ENCODE measurements around the gene HLTF. TPM values are rescaled to one million over a fixed set of nuclear protein-coding genes. Genes with fewer than 3 reads are reported as not detected.

The HLTF gene, protein sequence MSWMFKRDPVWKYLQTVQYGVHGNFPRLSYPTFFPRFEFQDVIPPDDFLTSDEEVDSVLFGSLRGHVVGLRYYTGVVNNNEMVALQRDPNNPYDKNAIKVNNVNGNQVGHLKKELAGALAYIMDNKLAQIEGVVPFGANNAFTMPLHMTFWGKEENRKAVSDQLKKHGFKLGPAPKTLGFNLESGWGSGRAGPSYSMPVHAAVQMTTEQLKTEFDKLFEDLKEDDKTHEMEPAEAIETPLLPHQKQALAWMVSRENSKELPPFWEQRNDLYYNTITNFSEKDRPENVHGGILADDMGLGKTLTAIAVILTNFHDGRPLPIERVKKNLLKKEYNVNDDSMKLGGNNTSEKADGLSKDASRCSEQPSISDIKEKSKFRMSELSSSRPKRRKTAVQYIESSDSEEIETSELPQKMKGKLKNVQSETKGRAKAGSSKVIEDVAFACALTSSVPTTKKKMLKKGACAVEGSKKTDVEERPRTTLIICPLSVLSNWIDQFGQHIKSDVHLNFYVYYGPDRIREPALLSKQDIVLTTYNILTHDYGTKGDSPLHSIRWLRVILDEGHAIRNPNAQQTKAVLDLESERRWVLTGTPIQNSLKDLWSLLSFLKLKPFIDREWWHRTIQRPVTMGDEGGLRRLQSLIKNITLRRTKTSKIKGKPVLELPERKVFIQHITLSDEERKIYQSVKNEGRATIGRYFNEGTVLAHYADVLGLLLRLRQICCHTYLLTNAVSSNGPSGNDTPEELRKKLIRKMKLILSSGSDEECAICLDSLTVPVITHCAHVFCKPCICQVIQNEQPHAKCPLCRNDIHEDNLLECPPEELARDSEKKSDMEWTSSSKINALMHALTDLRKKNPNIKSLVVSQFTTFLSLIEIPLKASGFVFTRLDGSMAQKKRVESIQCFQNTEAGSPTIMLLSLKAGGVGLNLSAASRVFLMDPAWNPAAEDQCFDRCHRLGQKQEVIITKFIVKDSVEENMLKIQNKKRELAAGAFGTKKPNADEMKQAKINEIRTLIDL
- 10 to 100 TPM; 31.3 to 37.7 TPM for total RNA-seq

DNA sequence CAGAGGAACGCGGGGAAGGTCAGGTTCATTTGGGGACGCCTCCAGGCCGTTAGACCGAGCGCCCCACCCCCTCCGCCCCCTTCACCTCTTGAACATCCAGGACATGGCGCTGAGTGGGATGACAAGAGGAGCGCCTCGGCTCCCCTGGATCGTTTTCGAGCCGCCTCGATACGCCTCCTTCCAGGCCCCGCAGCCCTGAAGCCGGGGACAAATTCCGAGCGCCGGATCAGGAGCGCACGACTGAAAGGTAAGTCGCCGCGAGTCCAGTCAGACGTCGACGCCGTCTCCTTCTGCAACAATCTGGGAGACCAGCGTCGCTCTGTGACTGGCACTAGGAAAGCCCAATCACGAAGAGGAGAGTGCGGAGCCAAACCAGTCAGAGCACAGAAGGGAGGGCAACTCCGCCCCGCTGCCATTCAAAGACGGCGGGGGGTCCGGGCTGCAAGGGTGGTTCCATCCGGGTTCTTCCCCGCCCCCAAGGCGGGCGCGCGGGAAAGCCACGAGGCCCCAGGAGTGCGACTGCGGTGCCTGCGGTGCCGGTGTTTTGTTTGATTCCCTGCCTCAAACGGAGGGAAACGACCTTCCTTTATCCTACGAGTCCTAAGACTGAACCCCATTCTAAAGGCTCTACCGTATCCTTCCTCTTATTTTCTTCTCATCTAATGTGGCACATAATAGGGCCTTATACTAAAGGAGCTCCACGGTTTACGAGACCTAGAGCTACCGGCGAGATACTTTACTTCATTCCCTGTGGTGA is at the start of gene HLTF:
TSS of gene HLTF (minus strand) at position 302 of the 757 bp plus-strand sequence. CDS start at position 105, 197 bp downstream.
- peak; percentile 96 for DNase-seq
- Mint-ChIP-seq H3K4me1 (peaks cover 32% of the 10 kb centered on the region), H3K27me3 (no peaks in the 10 kb centered on the region), H3K27ac (peak within 1 kb of the TSS; percentile 84), H3K4me3 (peak within 1 kb of the TSS; percentile 94), H3K36me3 (peaks cover 16% of the 10 kb centered on the region), H3K9me3 (ENCODE audit: low read depth) (no peaks in the 10 kb centered on the region)
- ATAC-seq, result peak; percentile 99
- CTCF ChIA-PET, result interaction anchor here (1.2 kb wide), 1 partner anchor 37 kb away, joined by 4 read pairs; no protein-coding TSS in a partner anchor

DNA sequence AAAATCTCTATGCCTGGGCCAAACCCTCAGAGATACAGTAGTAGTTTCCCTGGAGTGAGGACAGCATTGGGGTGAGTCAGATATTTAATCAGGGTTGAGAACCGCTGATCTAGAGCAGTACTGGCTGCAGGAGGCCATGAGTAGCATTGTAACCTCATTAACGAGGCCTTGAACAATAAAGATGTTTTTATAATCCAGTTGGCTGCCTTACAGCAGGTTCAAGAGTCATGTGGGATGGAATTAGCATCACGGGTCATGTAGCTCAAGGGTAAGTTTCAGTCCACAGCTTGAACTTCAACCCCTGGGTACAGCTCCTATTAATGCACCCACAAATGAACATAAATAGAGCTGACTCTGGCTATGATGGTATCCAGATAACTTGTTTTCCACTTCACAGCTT is 48.2 kb upstream of the HLTF start:
- CTCF ChIA-PET, result interaction anchor here (1.0 kb wide), 1 partner anchor 15 kb away, joined by 5 read pairs; no protein-coding TSS in a partner anchor
- DNase-seq, result no peak
- no peaks in the 10 kb centered on the region for H3K27me3 Mint-ChIP-seq
- H3K27ac Mint-ChIP-seq, result no peak overlapping the region
- peaks cover 25% of the 10 kb centered on the region for H3K4me1 Mint-ChIP-seq
- no peaks in the 10 kb centered on the region for H3K9me3 Mint-ChIP-seq (ENCODE audit: low read depth)
- no peak overlapping the region for H3K4me3 Mint-ChIP-seq
- ATAC-seq, result no peak
- peaks cover 21% of the 10 kb centered on the region for H3K36me3 Mint-ChIP-seq

DNA sequence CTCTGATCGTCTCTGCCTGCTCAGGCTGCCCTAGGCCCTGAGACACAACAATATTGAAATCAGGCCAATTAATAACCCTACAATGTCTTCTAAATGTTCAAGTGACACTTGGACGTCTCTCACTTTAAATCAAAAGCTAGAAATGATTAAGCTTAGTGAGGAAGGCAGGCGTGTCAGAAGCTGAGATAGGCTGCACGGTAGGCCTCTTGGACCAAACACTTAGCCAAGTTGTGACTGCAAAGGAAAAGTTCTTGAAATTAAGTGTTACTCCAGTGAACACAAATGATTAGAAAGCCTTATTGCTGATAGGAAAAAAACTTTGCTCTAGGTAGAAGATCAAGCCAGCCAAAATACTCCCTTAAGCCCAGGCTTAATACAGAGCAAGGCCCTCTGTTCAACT is 45.3 kb upstream of the HLTF start:
- CTCF ChIA-PET, result interaction anchor here (0.7 to 1.2 kb wide), 3 partner anchors 8 to 176 kb away, joined by 3 to 5 read pairs (median 3); no protein-coding TSS in a partner anchor
- ATAC-seq (no peak), DNase-seq (no peak)
- peak overlapping the region; percentile 87 for H3K4me3 Mint-ChIP-seq
- H3K36me3 Mint-ChIP-seq, result peaks cover 21% of the 10 kb centered on the region
- peak overlapping the region; percentile 61 for H3K27ac Mint-ChIP-seq
- H3K4me1 Mint-ChIP-seq, result peaks cover 33% of the 10 kb centered on the region
- H3K27me3 Mint-ChIP-seq, result peaks cover 9% of the 10 kb centered on the region
- no peaks in the 10 kb centered on the region for H3K9me3 Mint-ChIP-seq (ENCODE audit: low read depth)

GRCh38 chr3:149129326-149130205 is 43.2 kb upstream of the HLTF start, which contains the start of gene HPS3:
Gene HPS3 (plus strand): TSS chr3:149129638. CDS start chr3:149129724, 86 bp downstream.
- peak; percentile 93 for ATAC-seq
- Mint-ChIP-seq H3K4me3 (peak within 1 kb of the TSS; percentile 87), H3K4me1 (peaks cover 33% of the 10 kb centered on the region), H3K36me3 (peaks cover 16% of the 10 kb centered on the region), H3K27me3 (peaks cover 14% of the 10 kb centered on the region), H3K27ac (peak within 1 kb of the TSS; percentile 85), H3K9me3 (ENCODE audit: low read depth) (no peaks in the 10 kb centered on the region)
- DNase-seq, result peak; percentile 91
- CTCF ChIA-PET, result interaction anchor here (0.7 to 4.1 kb wide), 17 partner anchors 9 to 174 kb away, joined by 3 to 32 read pairs (median 4); no protein-coding TSS in a partner anchor

GRCh38 chr3:149128821-149129220 is 42.5 kb upstream of the HLTF start:
- Mint-ChIP-seq H3K9me3 (ENCODE audit: low read depth) (no peaks in the 10 kb centered on the region), H3K4me3 (peak overlapping the region; percentile 87), H3K4me1 (peaks cover 33% of the 10 kb centered on the region), H3K27me3 (peaks cover 14% of the 10 kb centered on the region), H3K36me3 (peaks cover 11% of the 10 kb centered on the region), H3K27ac (peak overlapping the region; percentile 85)
- CTCF ChIA-PET, result interaction anchor here (0.7 to 4.1 kb wide), 9 partner anchors 9 to 173 kb away, joined by 3 to 32 read pairs (median 4); no protein-coding TSS in a partner anchor
- ATAC-seq (no peak), DNase-seq (no peak)

- Mint-ChIP-seq H3K4me1 (peaks cover 5% of the 10 kb centered on the region), H3K27me3 (peaks cover 9% of the 10 kb centered on the region), H3K36me3 (no peaks in the 10 kb centered on the region), H3K27ac (no peak overlapping the region), H3K4me3 (no peak overlapping the region), H3K9me3 (ENCODE audit: low read depth) (no peaks in the 10 kb centered on the region)
- no peak for ATAC-seq
- DNase-seq, result no peak
- CTCF ChIA-PET, result interaction anchor here (0.7 to 6.0 kb wide), 5 partner anchors 9 to 166 kb away, joined by 3 to 113 read pairs (median 4); partner anchors contain the start of gene HLTF
Observed at GRCh38 chr3:149122721-149123578, 36.6 kb upstream of the HLTF start.

- Mint-ChIP-seq H3K4me3 (no peak overlapping the region), H3K9me3 (ENCODE audit: low read depth) (no peaks in the 10 kb centered on the region), H3K27me3 (peaks cover 2% of the 10 kb centered on the region), H3K4me1 (peaks cover 5% of the 10 kb centered on the region), H3K27ac (no peak overlapping the region), H3K36me3 (no peaks in the 10 kb centered on the region)
- no peak for DNase-seq
- ATAC-seq, result peak; percentile 83
- CTCF ChIA-PET, result interaction anchor here (0.6 to 6.0 kb wide), 31 partner anchors 9 to 370 kb away, joined by 3 to 113 read pairs (median 4); partner anchors contain the start of gene HPS3
Observed at GRCh38 chr3:149120051-149120972, 34.0 kb upstream of the HLTF start.

- Mint-ChIP-seq H3K27me3 (no peaks in the 10 kb centered on the region), H3K4me3 (no peak overlapping the region), H3K36me3 (no peaks in the 10 kb centered on the region), H3K9me3 (ENCODE audit: low read depth) (no peaks in the 10 kb centered on the region), H3K4me1 (peaks cover 5% of the 10 kb centered on the region), H3K27ac (no peak overlapping the region)
- CTCF ChIA-PET, result interaction anchor here (0.7 to 6.0 kb wide), 19 partner anchors 9 to 371 kb away, joined by 3 to 113 read pairs (median 5); partner anchors contain the start of gene HPS3
- DNase-seq, result no peak
- ATAC-seq, result no peak
Observed at GRCh38 chr3:149119466-149119865, 33.1 kb upstream of the HLTF start.

DNA sequence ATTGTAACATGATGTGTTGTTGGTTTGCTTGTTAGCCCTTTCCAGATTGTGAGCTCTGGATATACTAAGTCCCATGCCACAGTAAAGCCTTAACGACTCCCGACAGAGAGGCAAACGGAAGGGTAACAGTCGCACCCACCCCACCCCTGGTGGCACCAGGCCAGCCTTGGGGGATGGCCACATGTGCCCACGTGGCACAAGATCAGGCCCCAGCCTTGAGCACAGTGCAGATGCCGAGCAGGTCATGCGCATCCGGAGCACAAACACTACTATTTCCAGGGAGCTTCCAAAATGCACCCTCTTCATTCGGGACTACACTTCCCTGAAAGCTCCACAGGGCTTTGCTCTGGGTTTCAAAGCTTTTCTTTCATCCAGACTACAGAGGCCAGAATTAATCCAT is 32.4 kb upstream of the HLTF start:
- H3K27me3 Mint-ChIP-seq, result no peaks in the 10 kb centered on the region
- peaks cover 5% of the 10 kb centered on the region for H3K4me1 Mint-ChIP-seq

DNA sequence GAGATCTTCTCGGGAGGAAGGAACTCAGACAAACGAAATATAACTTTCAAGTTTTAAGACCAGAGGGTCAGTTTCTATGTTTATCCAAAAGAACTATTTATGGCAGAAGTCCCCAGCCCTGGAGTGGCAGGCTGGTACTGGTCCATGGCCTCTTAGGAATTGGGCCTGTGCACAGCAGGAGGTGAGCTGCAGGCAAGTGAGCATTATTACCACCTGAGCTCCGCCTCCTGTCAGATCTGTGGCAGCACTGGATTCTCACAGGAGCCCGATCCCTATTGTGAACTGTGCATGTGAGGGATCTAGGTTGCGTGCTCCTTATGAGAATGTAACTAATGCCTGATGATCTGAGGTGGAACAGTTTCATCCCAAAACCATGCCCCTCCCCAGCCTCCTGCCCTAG is 28.8 kb upstream of the HLTF start:
- no peak for ATAC-seq
- CTCF ChIA-PET, result interaction anchor here (2.6 kb wide), 1 partner anchor 160 kb away, joined by 17 read pairs; no protein-coding TSS in a partner anchor
- H3K36me3 Mint-ChIP-seq, result no peaks in the 10 kb centered on the region
- H3K4me1 Mint-ChIP-seq, result no peaks in the 10 kb centered on the region
- DNase-seq, result no peak
- no peak overlapping the region for H3K27ac Mint-ChIP-seq
- H3K27me3 Mint-ChIP-seq, result no peaks in the 10 kb centered on the region
- H3K9me3 Mint-ChIP-seq (ENCODE audit: low read depth), result no peaks in the 10 kb centered on the region
- no peak overlapping the region for H3K4me3 Mint-ChIP-seq

More for the DNA sequence above, 32.4 kb upstream of the HLTF start:
- Mint-ChIP-seq H3K27ac (no peak overlapping the region), H3K36me3 (no peaks in the 10 kb centered on the region), H3K9me3 (ENCODE audit: low read depth) (no peaks in the 10 kb centered on the region), H3K4me3 (no peak overlapping the region)
- CTCF ChIA-PET, result interaction anchor here (1.9 to 6.0 kb wide), 6 partner anchors 10 to 170 kb away, joined by 5 to 113 read pairs (median 19); partner anchors contain the start of gene HPS3
- no peak for ATAC-seq
- DNase-seq, result no peak

Measured in activated CD8-positive, alpha-beta memory T cell treated with anti-CD3 and anti-CD28 coated beads, Interleukin-2, amount 10 ng/mL, durations not matched to agents 7 days and 5 days (primary cell).